ENCODE data around the gene DSCAM.
"Not testable (repeated sequence)": the region's sequence is repeated elsewhere in the genome, so short reads cannot be mapped to it uniquely, and the experiment has no call there.

DSCAM gene

DNA sequence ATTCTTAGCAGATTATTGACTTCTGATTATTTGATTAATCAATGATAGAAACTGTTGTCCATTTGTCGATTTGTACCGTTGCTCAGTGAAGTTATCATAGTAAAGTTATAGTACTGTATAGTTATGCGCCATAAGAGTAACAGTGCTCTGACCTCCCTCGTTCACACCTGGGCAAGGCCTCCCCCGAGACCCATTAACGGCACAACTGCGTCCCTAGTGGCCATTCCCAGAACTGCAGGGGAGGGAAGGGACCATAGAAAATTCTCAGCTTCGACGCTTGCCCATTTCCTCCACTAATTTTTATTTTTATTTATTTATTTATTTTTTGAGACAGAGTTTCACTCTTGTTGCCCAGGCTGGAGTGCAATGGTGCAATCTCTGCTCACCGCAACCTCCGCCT lies 334.4 kb downstream of the DSCAM start:
- DNase-seq: no peak

DNA sequence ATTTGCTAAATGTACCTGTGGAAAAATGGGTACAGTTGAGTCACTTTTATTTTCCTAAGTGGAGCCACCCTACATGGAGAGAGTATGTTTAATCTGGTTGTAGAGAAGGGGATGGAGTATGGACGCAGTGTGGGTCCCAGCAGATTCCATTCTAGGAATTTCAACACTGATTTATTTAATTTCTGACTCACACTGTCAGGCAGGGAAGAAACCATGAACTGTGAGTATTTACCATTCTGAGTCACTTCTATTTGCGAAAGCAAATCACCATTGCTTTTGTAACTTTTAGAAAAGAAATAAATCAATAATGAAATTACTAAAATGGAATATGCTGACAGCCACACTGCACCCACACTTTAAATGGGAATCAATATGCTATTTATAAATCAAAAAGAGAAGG lies 339.0 kb downstream of the DSCAM start:
- DNase-seq: no peak

DNA sequence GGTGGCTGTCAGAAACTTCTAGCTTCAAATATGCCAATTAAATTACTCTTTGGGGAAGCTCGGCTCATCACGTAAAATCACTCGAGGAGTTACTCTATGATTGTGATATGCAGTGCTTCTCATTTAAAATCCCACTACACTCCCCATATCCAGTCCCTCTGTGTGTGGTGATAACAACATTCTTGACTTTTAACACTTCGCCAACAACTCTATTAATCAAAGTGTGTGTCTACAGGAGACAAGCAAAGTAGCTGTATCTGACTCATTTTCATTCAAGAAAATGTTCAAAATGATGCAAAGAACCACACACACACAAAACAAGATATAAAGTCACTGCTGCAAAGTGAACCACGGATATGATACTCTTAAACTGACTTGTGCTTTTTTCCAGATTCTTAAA lies 341.3 kb downstream of the DSCAM start:
- DNase-seq: no peak

DNA sequence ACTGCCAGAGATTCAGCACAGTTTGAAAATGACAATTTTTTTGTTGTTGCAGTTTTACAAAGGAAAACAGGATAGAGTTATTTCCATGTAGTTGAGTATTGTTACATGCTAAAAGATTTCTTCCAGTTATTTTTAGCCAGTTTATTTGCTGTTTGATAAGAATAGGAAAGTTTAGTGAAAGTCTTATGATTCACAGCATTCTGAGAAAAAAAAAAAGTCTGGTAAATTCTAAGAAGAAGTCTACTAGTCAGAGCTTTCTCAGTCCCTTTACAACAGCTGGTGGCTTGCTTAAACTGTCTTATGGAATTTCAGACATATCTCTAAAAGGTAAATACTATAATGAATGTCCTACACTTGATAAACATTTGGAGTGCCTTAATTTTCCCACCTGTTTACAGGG lies 341.7 kb downstream of the DSCAM start:
- DNase-seq: no peak

DNA sequence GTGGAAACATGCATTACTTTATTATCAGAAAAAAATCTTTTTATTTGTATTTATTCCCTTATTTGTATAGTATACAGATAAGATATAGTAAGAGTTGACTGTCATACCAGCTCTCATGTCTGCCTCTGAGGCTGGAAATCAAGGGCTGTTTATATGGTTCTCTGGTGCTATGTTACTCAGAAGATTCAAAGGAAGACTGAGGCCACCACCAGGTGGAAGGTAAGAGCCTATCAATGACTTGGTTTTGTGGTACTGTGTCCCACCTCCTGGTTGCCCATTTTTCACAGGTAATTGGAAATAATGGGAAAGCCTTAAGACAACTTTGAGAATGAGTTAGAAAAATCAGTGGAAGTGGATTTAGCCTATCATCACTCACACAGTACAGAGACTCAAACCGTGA lies 342.1 kb downstream of the DSCAM start:
- no peak for DNase-seq

GRCh38 chr21:40496116-40496515 lies 350.8 kb downstream of the DSCAM start:
- no peak for DNase-seq

GRCh38 chr21:40490408-40490807 lies 356.6 kb downstream of the DSCAM start:
- no peak for DNase-seq

- DNase-seq: no peak
These were observed 358.0 kb downstream of the DSCAM start for GRCh38 chr21:40489001-40489400.

DNA sequence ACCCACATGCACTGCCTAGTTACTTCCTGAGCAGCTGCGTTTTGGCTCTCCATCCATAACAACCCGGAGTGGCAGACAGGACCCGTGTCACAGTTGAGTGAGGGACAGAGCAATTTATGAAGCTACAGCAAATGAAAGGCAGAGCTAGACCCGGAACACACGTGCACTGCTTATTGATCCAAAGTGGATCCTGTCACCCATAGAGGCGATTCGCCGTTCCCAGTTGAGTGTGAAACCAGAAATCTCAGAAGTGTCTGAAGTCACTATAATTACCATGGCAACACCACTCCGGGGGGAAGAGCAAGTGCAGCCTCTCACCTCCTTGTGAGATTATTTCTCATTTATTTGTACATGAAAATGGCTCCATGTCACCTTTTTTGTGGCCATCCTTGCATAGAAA lies 365.2 kb downstream of the DSCAM start:
- no peak for DNase-seq

DNA sequence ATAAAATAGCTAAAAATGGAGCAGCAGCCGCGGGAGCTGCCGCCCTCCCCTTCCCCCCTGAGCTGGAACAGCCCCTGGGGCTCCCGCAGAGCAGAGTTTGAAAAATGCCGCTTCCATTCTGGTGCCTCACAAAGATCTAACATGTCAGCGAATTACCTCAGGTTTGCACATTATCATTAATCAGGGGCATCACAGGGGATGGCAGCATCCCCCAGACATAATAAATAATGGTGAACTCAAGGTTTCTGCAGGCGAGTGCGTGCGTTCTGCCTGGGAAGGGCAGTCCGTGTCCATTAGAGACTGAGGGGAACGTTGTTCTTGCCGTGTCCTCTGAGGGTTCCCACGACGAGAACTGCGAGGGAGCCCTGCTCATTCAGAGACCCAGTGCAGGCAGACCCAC lies 372.4 kb downstream of the DSCAM start:
- no peak for DNase-seq

GRCh38 chr21:40472013-40472412 lies 374.9 kb downstream of the DSCAM start:
- no peak for DNase-seq

GRCh38 chr21:40471103-40471502 lies 375.9 kb downstream of the DSCAM start:
- DNase-seq: no peak

DNA sequence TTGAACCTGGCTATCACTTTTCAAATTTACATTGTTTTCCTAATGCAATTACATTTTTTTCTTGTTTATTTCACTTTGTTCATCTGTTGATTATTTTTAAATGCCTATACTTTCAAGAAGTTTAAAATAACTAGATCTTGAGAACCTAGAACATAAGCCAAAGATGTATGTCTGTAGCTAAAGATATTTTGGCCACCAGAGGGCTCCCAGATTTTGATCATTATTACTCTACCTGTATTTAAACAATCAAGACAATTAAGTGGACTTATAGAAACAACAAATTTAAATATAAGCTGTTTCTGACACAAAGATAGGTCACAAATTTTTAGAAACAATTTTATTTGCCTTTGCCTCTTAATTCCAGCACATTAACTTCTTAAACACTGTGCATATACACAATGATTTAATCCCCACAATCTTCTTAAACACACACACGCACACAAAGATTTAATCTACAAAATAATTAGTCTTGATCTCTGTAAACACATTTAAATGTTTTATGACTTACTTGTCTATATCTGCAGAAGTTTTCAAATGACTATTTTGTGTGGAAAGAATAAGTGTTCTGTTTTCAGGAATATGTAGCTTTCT lies 380.0 kb downstream of the DSCAM start:
- DNase-seq: peak; percentile 44

DNA sequence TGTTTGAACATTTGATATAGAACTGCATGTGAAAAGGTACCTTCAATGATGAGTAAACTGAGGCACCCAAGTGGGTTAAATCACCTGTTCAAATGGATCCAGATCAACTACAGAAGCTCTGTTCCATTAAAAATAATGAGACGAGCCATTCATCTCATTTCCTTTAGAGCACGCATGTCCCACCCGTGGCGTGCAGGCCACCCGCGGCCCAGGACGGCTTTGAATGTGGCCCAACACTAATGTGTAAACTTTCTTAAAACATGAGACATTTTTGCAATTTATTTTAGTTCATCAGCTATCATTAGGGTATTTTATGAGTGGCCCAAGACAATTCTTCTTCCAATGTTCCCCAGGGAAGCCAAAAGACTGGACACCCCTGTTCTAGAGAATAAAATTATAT lies 381.6 kb downstream of the DSCAM start:
- DNase-seq: no peak

GRCh38 chr21:40463176-40463575 lies 383.8 kb downstream of the DSCAM start:
- no peak for DNase-seq

- DNase-seq: no peak
These were observed 385.9 kb downstream of the DSCAM start for GRCh38 chr21:40461008-40461407.

DNA sequence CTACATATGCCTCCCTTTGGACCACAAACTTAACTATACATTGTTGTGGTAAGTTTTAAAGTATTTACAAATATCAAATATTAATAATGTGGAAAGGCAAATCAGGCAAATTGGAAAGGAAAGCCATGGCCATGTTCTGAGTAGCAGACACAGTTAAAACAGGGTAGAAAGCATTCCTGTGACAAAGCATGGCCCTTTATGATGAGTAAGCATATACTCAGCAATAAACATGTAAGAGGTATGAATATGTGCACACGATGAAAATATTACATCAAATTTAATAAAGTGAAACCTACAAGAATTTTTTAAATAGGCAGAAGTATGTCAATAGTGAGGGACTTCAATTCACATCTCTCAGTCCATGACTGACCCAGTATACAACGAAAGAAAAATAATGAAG lies 389.2 kb downstream of the DSCAM start:
- DNase-seq: no peak

GRCh38 chr21:40454057-40454456 lies 392.9 kb downstream of the DSCAM start:
- no peak for DNase-seq

DNA sequence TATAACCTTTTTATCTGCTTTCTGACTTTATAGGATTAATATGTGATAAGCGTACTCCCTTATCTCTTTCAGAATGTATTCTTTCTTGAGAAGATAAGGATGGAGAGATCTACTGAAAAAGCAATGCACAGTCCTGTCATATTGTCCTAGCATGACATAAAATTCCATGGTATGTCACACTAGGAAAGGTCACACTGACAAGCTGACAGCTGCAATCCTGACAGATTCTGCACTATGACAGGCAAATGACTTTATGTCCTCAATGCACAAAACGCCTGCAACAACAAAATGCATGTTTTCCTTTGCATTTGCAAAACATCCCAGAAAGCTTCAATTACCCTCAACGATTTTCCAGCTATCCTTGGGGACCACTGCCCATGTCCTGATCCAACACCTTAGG lies 393.8 kb downstream of the DSCAM start:
- DNase-seq: no peak

GRCh38 chr21:40452548-40452947 lies 394.4 kb downstream of the DSCAM start:
- no peak for DNase-seq

GRCh38 chr21:40447016-40447415 lies 399.9 kb downstream of the DSCAM start:
- DNase-seq: no peak

DNA sequence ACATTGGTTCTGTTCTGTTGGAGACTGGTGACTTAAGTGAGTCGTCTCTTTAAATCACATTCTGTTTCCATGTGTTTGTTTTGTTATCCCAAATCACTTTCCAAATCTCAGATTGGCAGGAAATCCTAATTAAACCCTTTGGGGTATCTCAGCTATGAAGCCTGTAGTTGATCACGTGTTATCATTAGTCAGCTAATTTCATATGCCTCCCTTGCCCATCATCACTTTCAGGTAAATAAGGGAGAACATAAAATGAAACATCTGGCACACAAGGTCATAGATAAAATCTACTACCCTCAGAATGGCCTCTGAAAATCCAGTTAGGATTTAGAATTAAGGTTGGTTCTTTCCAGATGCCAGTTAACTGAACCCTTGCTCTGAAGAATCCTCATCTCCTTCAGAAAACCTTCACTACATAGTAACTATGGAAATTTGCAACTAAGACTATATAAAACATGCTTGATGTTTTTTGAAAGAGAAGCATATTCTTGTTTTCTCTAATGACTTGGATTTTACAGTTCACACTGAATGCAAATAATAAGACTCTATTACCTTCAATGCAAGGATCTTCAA lies 401.5 kb downstream of the DSCAM start:
- DNase-seq: no peak

GRCh38 chr21:40439581-40439980 lies 407.4 kb downstream of the DSCAM start:
- DNase-seq: not testable (repeated sequence)

GRCh38 chr21:40438616-40439015 lies 408.3 kb downstream of the DSCAM start:
- DNase-seq: no peak

DNA sequence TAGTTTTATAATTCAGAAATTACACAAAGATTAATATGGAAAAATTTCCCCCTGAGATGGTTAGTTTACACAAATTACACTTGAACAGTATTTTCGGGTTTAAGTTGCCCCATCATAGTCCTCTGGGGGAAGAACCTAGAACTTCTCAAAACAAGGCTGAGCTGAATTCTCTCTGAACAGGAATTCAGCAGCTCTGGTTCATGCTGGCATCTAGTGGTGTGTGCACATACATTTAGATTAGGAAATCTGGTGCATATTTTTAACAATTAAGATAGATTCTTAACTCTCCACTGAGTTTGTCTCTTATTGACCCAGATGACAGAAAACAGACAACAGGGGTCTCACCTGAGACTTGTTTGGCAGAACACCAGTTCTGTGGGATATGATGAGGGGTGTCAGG lies 410.7 kb downstream of the DSCAM start:
- no peak for DNase-seq

All from COR-L47 (cell line).